Urinary bladder (tissue), 4 donors: ENCODE measurements around the gene AMFR. TPM values are rescaled to one million over a fixed set of nuclear protein-coding genes. Genes with fewer than 3 reads are reported as not detected.

Experiments used
- DNase-seq: peaks from one replicate; pipeline ENCODE4 v3.0.0-alpha.2; 2015; ENCODE audit errors: extremely low spot score
- H3K27ac ChIP-seq: one replicate; pipeline ENCODE4 v1.5.1; 2013; ENCODE audit warnings: low read depth, mild to moderate bottlenecking, moderate library complexity
- H3K36me3 ChIP-seq: one replicate; pipeline ENCODE4 v1.6.1; 2013; ENCODE audit warnings: mild to moderate bottlenecking, moderate library complexity; ENCODE audit not compliant: insufficient read depth
- H3K4me1 ChIP-seq: one replicate; pipeline ENCODE4 v1.6.1; 2013; ENCODE audit warnings: mild to moderate bottlenecking, moderate library complexity; ENCODE audit not compliant: insufficient read depth
- H3K4me3 ChIP-seq: one replicate; pipeline ENCODE4 v1.5.1; 2013; ENCODE audit warnings: low read depth, low read length
- WGBS: extraction: QIAGEN DNeasy Blood & Tissue Kit; methylation state at CpG from one replicate; pipeline ENCODE4 v1.1.7; 2013; 5-methylcytosine and 5-hydroxymethylcytosine counted together
- polyA plus RNA-seq: library from polyadenylated mRNA; stranded (reverse); fragments of 200-250 nt; gene quantifications from one replicate; pipeline ENCODE4 v1.2.3, GENCODE V29; 2013
- total RNA-seq: library from RNA; depleted of rRNA; stranded (reverse); fragments of >200 nt; gene quantifications from one replicate; pipeline ENCODE4 v1.2.3, GENCODE V29; 2014
- donor health status: healthy with polysubstance abuse.
- donor health status: healthy.

AMFR gene
- total and polyA plus RNA-seq, 2 donors: 82.6 to 120 TPM

- 88% methylated on average over 9 of the region's 9 CpGs for WGBS
- no peak overlapping the region for H3K27ac ChIP-seq
- H3K4me1 ChIP-seq: no peaks in the 10 kb centered on the region
- no peak for DNase-seq
- no peaks in the 10 kb centered on the region for H3K36me3 ChIP-seq
- no peak overlapping the region for H3K4me3 ChIP-seq
These were observed 95.5 kb downstream of the AMFR start for GRCh38 chr16:56329887-56330286.

GRCh38 chr16:56328276-56329022 lies 96.9 kb downstream of the AMFR start:
- WGBS: 90% methylated on average over 22 of the region's 22 CpGs

GRCh38 chr16:56327929-56328258 lies 97.5 kb downstream of the AMFR start:
- no peak for DNase-seq
- Histone ChIP-seq H3K4me3 (no peak overlapping the region), H3K36me3 (no peaks in the 10 kb centered on the region), H3K4me1 (no peaks in the 10 kb centered on the region), H3K27ac (no peak overlapping the region)
- WGBS: 81% methylated on average over 6 of the region's 6 CpGs

More at GRCh38 chr16:56328276-56329022, 96.9 kb downstream of the AMFR start:
- Histone ChIP-seq H3K4me1 (no peaks in the 10 kb centered on the region), H3K4me3 (no peak overlapping the region), H3K36me3 (no peaks in the 10 kb centered on the region), H3K27ac (no peak overlapping the region)
- no peak for DNase-seq

- whole genome bisulfite sequencing: 87% methylated on average over 18 of the region's 18 CpGs
These were observed 98.0 kb downstream of the AMFR start for GRCh38 chr16:56327071-56327928.

GRCh38 chr16:56325956-56326355 lies 99.4 kb downstream of the AMFR start:
- no peaks in the 10 kb centered on the region for H3K4me1 ChIP-seq
- no peak overlapping the region for H3K27ac ChIP-seq
- DNase-seq: no peak
- H3K4me3 ChIP-seq: no peak overlapping the region
- no peaks in the 10 kb centered on the region for H3K36me3 ChIP-seq
- WGBS: 92% methylated on average over 6 of the region's 6 CpGs

More at GRCh38 chr16:56327071-56327928, 98.0 kb downstream of the AMFR start:
- Histone ChIP-seq H3K4me3 (no peak overlapping the region), H3K4me1 (no peaks in the 10 kb centered on the region), H3K27ac (no peak overlapping the region), H3K36me3 (no peaks in the 10 kb centered on the region)
- DNase-seq: no peak

GRCh38 chr16:56324406-56324805 lies 100.9 kb downstream of the AMFR start:
- no peak for DNase-seq
- no peak overlapping the region for H3K27ac ChIP-seq
- H3K36me3 ChIP-seq: no peaks in the 10 kb centered on the region
- H3K4me3 ChIP-seq: no peak overlapping the region
- H3K4me1 ChIP-seq: no peaks in the 10 kb centered on the region
- WGBS: 96% methylated on average over 9 of the region's 9 CpGs

- Histone ChIP-seq H3K4me1 (no peaks in the 10 kb centered on the region), H3K4me3 (no peak overlapping the region), H3K36me3 (no peaks in the 10 kb centered on the region), H3K27ac (no peak overlapping the region)
- 94% methylated on average over 9 of the region's 9 CpGs for WGBS
- DNase-seq: no peak
These were observed 103.8 kb downstream of the AMFR start for GRCh38 chr16:56321571-56321970.

- Histone ChIP-seq H3K27ac (no peak overlapping the region), H3K4me1 (no peaks in the 10 kb centered on the region), H3K4me3 (no peak overlapping the region), H3K36me3 (no peaks in the 10 kb centered on the region)
- WGBS: 85% methylated on average over 7 of the region's 7 CpGs
- DNase-seq: no peak
These were observed 104.4 kb downstream of the AMFR start for GRCh38 chr16:56320811-56321558.

- DNase-seq: no peak
- WGBS: 90% methylated on average over 8 of the region's 8 CpGs
These were observed 105.3 kb downstream of the AMFR start for GRCh38 chr16:56320056-56320455.

GRCh38 chr16:56319376-56319775 lies 106.0 kb downstream of the AMFR start:
- no peaks in the 10 kb centered on the region for H3K4me1 ChIP-seq
- H3K4me3 ChIP-seq: no peak overlapping the region
- no peak for DNase-seq
- 96% methylated on average over 6 of the region's 6 CpGs for WGBS
- no peaks in the 10 kb centered on the region for H3K36me3 ChIP-seq
- H3K27ac ChIP-seq: no peak overlapping the region

More at GRCh38 chr16:56320056-56320455, 105.3 kb downstream of the AMFR start:
- H3K27ac ChIP-seq: no peak overlapping the region
- H3K4me3 ChIP-seq: no peak overlapping the region
- H3K4me1 ChIP-seq: no peaks in the 10 kb centered on the region
- no peaks in the 10 kb centered on the region for H3K36me3 ChIP-seq

GRCh38 chr16:56318827-56319140 lies 106.6 kb downstream of the AMFR start:
- no peaks in the 10 kb centered on the region for H3K4me1 ChIP-seq
- no peak overlapping the region for H3K27ac ChIP-seq
- WGBS: 49% methylated on average over 1 of the region's 1 CpG
- no peaks in the 10 kb centered on the region for H3K36me3 ChIP-seq
- no peak overlapping the region for H3K4me3 ChIP-seq
- DNase-seq: no peak

GRCh38 chr16:56317998-56318826 lies 107.1 kb downstream of the AMFR start:
- WGBS: 15% methylated on average over 28 of the region's 28 CpGs
- no peak overlapping the region for H3K27ac ChIP-seq

GRCh38 chr16:56316545-56316944 lies 108.8 kb downstream of the AMFR start:
- 91% methylated on average over 7 of the region's 7 CpGs for WGBS
- H3K4me3 ChIP-seq: no peak overlapping the region
- no peak overlapping the region for H3K27ac ChIP-seq
- no peaks in the 10 kb centered on the region for H3K4me1 ChIP-seq
- no peak for DNase-seq
- H3K36me3 ChIP-seq: no peaks in the 10 kb centered on the region

More at GRCh38 chr16:56317998-56318826, 107.1 kb downstream of the AMFR start:
- peak; percentile 55 for DNase-seq
- Histone ChIP-seq H3K36me3 (no peaks in the 10 kb centered on the region), H3K4me1 (no peaks in the 10 kb centered on the region), H3K4me3 (peak overlapping the region; percentile 11)
